K562 (cell line): ENCODE results near the gene MYADML2. TPM values are rescaled to one million over a fixed set of nuclear protein-coding genes. Genes with fewer than 3 reads are reported as not detected.

Experiments
- KLF10 ChIP-seq: fragments of 250-450 bp; sonication (Bioruptor Pico); IDR thresholded peaks from 2 replicates; pipeline ENCODE4 v1.6.1; 2021; ENCODE audit warnings: matching md5 sums
- MGA ChIP-seq: fragments of 450-650 bp; IDR thresholded peaks from 2 replicates; pipeline ENCODE4 v1.6.1; 2016; ENCODE audit warnings: mild to moderate bottlenecking, moderate library complexity
- MNT ChIP-seq, 2 experiments: fragments of 450-650 bp; conservative IDR thresholded peaks; 2 replicates each; pipeline ENCODE4 v1.6.1; 2017; ENCODE audit warnings: mild to moderate bottlenecking in 2 of 2, moderate library complexity in 2 of 2
- MYC ChIP-seq, 2 experiments: fragments of 250-450 bp in 1 of 2; sonication (Bioruptor Pico) in 1 of 2; IDR thresholded peaks; 2 replicates each; pipeline versions ENCODE4 v1.5.1 to v1.6.1; 2012 to 2021; ENCODE audit warnings: low read depth in 2 of 2, borderline replicate concordance in 1 of 2, improper control_type of control experiment in 1 of 2, low read length in 1 of 2, mild to moderate bottlenecking in 1 of 2, moderate library complexity in 1 of 2
- NEUROD1 ChIP-seq: fragments of 150-350 bp; IDR thresholded peaks from 2 replicates; pipeline ENCODE4 v1.6.1; 2014; ENCODE audit warnings: borderline replicate concordance, low read length, low read depth; ENCODE audit not compliant: partially characterized antibody
- polyA plus RNA-seq, 8 experiments: library from polyadenylated mRNA; depleted of rRNA in 4 of 8; stranded (reverse) in 5 of 8; unstranded in 3 of 8; fragments of >200 nt; fragmentation: Nextera tagmentation in 2 of 8; fragmentation: Illumina TruSeq in 1 of 8; extraction: Ambion mirVana in 2 of 8; extraction: Trizol in 1 of 8; gene quantifications; 2 replicates each; pipeline versions ENCODE4 v1.2.1 to v1.2.3, GENCODE V29; 2011 to 2014; ENCODE audit warnings: inconsistent platforms in 1 of 8, missing spikeins in 1 of 8
- total RNA-seq, 7 experiments: library from RNA; depleted of rRNA in 6 of 7; stranded (reverse); fragments of >200 nt in 6 of 7; fragmentation: Illumina TruSeq in 2 of 7; extraction: Trizol in 2 of 7; gene quantifications; 2 replicates each; pipeline versions ENCODE4 v1.2.1 to v1.2.3, GENCODE V29; 2011 to 2021; ENCODE audit warnings: low replicate concordance in 1 of 7

Gene MYADML2
- total and polyA plus RNA-seq, 9 of the 15 experiments (the other 6 are each of a cell fraction or from before 2014, with no cell fraction given), result not detected

GRCh38 chr17:81890447-81891302 is 56.4 kb downstream of the MYADML2 start (continued):
- no peak for TF ChIP-seq MGA
- TF ChIP-seq MNT (conservative IDR thresholded peaks at IDR 0.05), result no peak
- peak; percentile 36; the same call in 1 of the 2 replicates for TF ChIP-seq MYC (IDR thresholded peaks at IDR 0.05; ENCODE audit: low read depth, low read length)
- TF ChIP-seq MYC (CRISPR knock-in tag; IDR thresholded peaks at IDR 0.05; ENCODE audit: borderline replicate concordance, low read depth), result no peak
- TF ChIP-seq KLF10 (CRISPR knock-in tag), result no peak
- no peak for TF ChIP-seq NEUROD1
